Sigmoid colon (tissue), 7 donors: Measurements from ENCODE around the gene RNF144A. TPM values are rescaled to one million over a fixed set of nuclear protein-coding genes. Genes with fewer than 3 reads are reported as not detected.

ENCODE experiments used
- DNase-seq: peaks from one replicate; pipeline ENCODE4 v3.0.0-alpha.2; 2019
- H3K27ac ChIP-seq, 4 donors: fragments of 200-600 bp; sonication (generic); one replicate each; pipeline ENCODE4 v1.5.1; 2016 to 2019; ENCODE audit warnings: mild to moderate bottlenecking in 1 of 4
- H3K27me3 ChIP-seq, 3 donors: fragments of 200-600 bp; sonication (generic); one replicate each; pipeline ENCODE4 v1.5.1; 2019; ENCODE audit warnings: mild to moderate bottlenecking in 1 of 3
- H3K36me3 ChIP-seq, 4 donors: fragments of 200-600 bp; sonication (generic); one replicate each; pipeline ENCODE4 v1.5.1; 2016 to 2019
- H3K4me1 ChIP-seq, 4 donors: fragments of 200-600 bp; sonication (generic); one replicate each; pipeline ENCODE4 v1.5.1; 2017 to 2019
- H3K4me3 ChIP-seq, 4 donors: fragments of 200-600 bp; sonication (generic); one replicate each; pipeline ENCODE4 v1.5.1; 2017 to 2019; ENCODE audit warnings: mild to moderate bottlenecking in 2 of 4, moderate library complexity in 1 of 4
- H3K9me3 ChIP-seq, 4 donors: fragments of 200-600 bp in 3 of 4; sonication (generic) in 3 of 4; one replicate each; pipeline versions ENCODE4 v1.5.1 to v1.6.1; 2013 to 2019
- CTCF ChIP-seq, 4 experiments: fragments of 450-650 bp in 3 of 4; fragments of 200-600 bp in 1 of 4; IDR thresholded peaks; one replicate each; pipeline ENCODE4 v1.5.1; 2016 to 2019; ENCODE audit warnings: antibody characterized with exemption in 4 of 4, mild to moderate bottlenecking in 3 of 4, moderate library complexity in 2 of 4
- EP300 ChIP-seq, 4 donors: sonication (generic); formaldehyde crosslinking; IDR thresholded peaks; one replicate each; pipeline ENCODE4 v1.6.1; 2017; ENCODE audit warnings: antibody characterized with exemption in 4 of 4
- POLR2A ChIP-seq, 2 donors: fragments of 450-650 bp; IDR thresholded peaks; one replicate each; pipeline ENCODE4 v1.6.1; 2016; ENCODE audit warnings: antibody characterized with exemption in 2 of 2, mild to moderate bottlenecking in 2 of 2, moderate library complexity in 2 of 2
- POLR2AphosphoS5 ChIP-seq, 4 donors: sonication (generic); formaldehyde crosslinking; IDR thresholded peaks; one replicate each; pipeline ENCODE4 v1.6.1; 2017; ENCODE audit warnings: antibody characterized with exemption in 4 of 4
- WGBS, 2 donors: extraction: QIAGEN DNeasy Blood & Tissue Kit; methylation state at CpG; one replicate each; pipeline ENCODE4 v1.1.7; 2013; 5-methylcytosine and 5-hydroxymethylcytosine counted together
- intact Hi-C: fragments of 100-400 bp; cut with DNase I; formaldehyde crosslinking; loops from one replicate; pipeline ENCODE4 v1.15.1; 2023
- polyA plus RNA-seq, 3 donors: library from polyadenylated mRNA; stranded (reverse); fragments of 200-250 nt; gene quantifications; one replicate each; pipeline ENCODE4 v1.2.3, GENCODE V29; 2013
- total RNA-seq, 4 donors: library from RNA; depleted of rRNA; stranded (reverse); fragments of >200 nt; gene quantifications; one replicate each; pipeline ENCODE4 v1.1.0, GENCODE V29; 2016
- donor health status: healthy with polysubstance abuse.
- donor health status: Bipolar disorder and iron deficiency.
- donor health status: healthy.

Gene RNF144A
- total and polyA plus RNA-seq, 7 donors, result 4.8 to 14.2 (median 12.1) TPM

GRCh38 chr2:7037340-7038333, 120.4 kb downstream of the RNF144A start:
- Histone ChIP-seq H3K4me1 (peaks cover 0 to 13% (median 0%) of the 10 kb centered on the region in 4 donors), H3K36me3 (peaks cover 0 to 12% (median under 1%) of the 10 kb centered on the region in 4 donors), H3K9me3 (no peaks in the 10 kb centered on the region), H3K27me3 (no peaks in the 10 kb centered on the region), H3K4me3 (no peak overlapping the region), H3K27ac (no peak overlapping the region)
- peak; percentile 82 for DNase-seq
- TF ChIP-seq EP300 (IDR thresholded peaks at IDR 0.05), result no peak
- TF ChIP-seq CTCF (IDR thresholded peaks at IDR 0.05), result peak in 3 of 4 experiments; percentile 61 to 76 (median 70)
- no peak for TF ChIP-seq POLR2A (IDR thresholded peaks at IDR 0.05)
- TF ChIP-seq POLR2AphosphoS5 (IDR thresholded peaks at IDR 0.05), result no peak
- intact Hi-C loops, result no loop called here
- WGBS, 2 donors, result 58 to 62% methylated on average over 18 of the region's 18 CpGs

GRCh38 chr2:7040547-7040946, 123.3 kb downstream of the RNF144A start:
- Histone ChIP-seq H3K27ac (no peak overlapping the region), H3K27me3 (no peaks in the 10 kb centered on the region), H3K4me1 (peaks cover 0 to 9% (median 2%) of the 10 kb centered on the region in 4 donors), H3K4me3 (no peak overlapping the region), H3K36me3 (peaks cover 0 to 4% (median 0%) of the 10 kb centered on the region in 4 donors), H3K9me3 (no peaks in the 10 kb centered on the region)
- WGBS, 2 donors, result 85 to 89% methylated on average over 8 of the region's 8 CpGs
- TF ChIP-seq POLR2A (IDR thresholded peaks at IDR 0.05), result no peak
- no peak for TF ChIP-seq CTCF (IDR thresholded peaks at IDR 0.05)
- TF ChIP-seq EP300 (IDR thresholded peaks at IDR 0.05), result no peak
- no peak for TF ChIP-seq POLR2AphosphoS5 (IDR thresholded peaks at IDR 0.05)
- no peak for DNase-seq
- intact Hi-C loops, result loop anchor here (5.0 kb wide), 1 partner anchor 123 kb away; the partner anchor contains the start of gene RNF144A

GRCh38 chr2:7041421-7041820, 124.2 kb downstream of the RNF144A start:
- Histone ChIP-seq H3K4me1 (peaks cover 0 to 9% (median 2%) of the 10 kb centered on the region in 4 donors), H3K27me3 (no peaks in the 10 kb centered on the region), H3K27ac (no peak overlapping the region), H3K9me3 (no peaks in the 10 kb centered on the region), H3K36me3 (peaks cover 0 to 4% (median 0%) of the 10 kb centered on the region in 4 donors), H3K4me3 (no peak overlapping the region)
- TF ChIP-seq EP300 (IDR thresholded peaks at IDR 0.05), result no peak
- no peak for TF ChIP-seq POLR2A (IDR thresholded peaks at IDR 0.05)
- no peak for TF ChIP-seq CTCF (IDR thresholded peaks at IDR 0.05)
- no peak for TF ChIP-seq POLR2AphosphoS5 (IDR thresholded peaks at IDR 0.05)
- no peak for DNase-seq
- intact Hi-C loops, result loop anchor here (5.0 kb wide), 1 partner anchor 124 kb away; the partner anchor contains the start of gene RNF144A
- 94 to 95% methylated on average over 7 of the region's 7 CpGs for WGBS, 2 donors

GRCh38 chr2:7043690-7044089, 126.5 kb downstream of the RNF144A start:
- intact Hi-C loops, result loop anchor here (2.0 to 5.0 kb wide), 2 partner anchors 126 to 147 kb away; partner anchors contain the start of gene RNF144A
- Histone ChIP-seq H3K4me3 (no peak overlapping the region), H3K9me3 (no peaks in the 10 kb centered on the region), H3K4me1 (peaks cover 0 to 5% (median 2%) of the 10 kb centered on the region in 4 donors), H3K36me3 (peaks cover 0 to 4% (median 0%) of the 10 kb centered on the region in 4 donors), H3K27ac (no peak overlapping the region), H3K27me3 (no peaks in the 10 kb centered on the region)
- WGBS, 2 donors, result 82 to 86% methylated on average over 3 of the region's 3 CpGs
- no peak for DNase-seq
- TF ChIP-seq POLR2A (IDR thresholded peaks at IDR 0.05) (no peak), CTCF (IDR thresholded peaks at IDR 0.05) (no peak), POLR2AphosphoS5 (IDR thresholded peaks at IDR 0.05) (no peak), EP300 (IDR thresholded peaks at IDR 0.05) (no peak)
